Neuron (in vitro differentiated cells): ENCODE results near the gene DDX59.

Source experiments
- H2AFZ ChIP-seq: one replicate; pipeline ENCODE4 v1.6.1; 2013; ENCODE audit warnings: low read depth, mild to moderate bottlenecking, inconsistent platforms, low read length, moderate library complexity
- H3K27me3 ChIP-seq: one replicate; pipeline ENCODE4 v1.6.1; 2013; ENCODE audit warnings: low read length; ENCODE audit not compliant: insufficient read depth
- H3K36me3 ChIP-seq: one replicate; pipeline ENCODE4 v1.6.1; 2013; ENCODE audit warnings: low read length; ENCODE audit not compliant: insufficient read depth
- H3K4me1 ChIP-seq: one replicate; pipeline ENCODE4 v1.6.1; 2013; ENCODE audit warnings: low read length; ENCODE audit not compliant: insufficient read depth
- H3K4me3 ChIP-seq: 2 replicates; pipeline ENCODE4 v1.5.1; 2013; ENCODE audit warnings: mild to moderate bottlenecking, low read length, moderate library complexity
- H3K9me3 ChIP-seq: one replicate; pipeline ENCODE4 v1.6.1; 2013; ENCODE audit warnings: low read length

DDX59 gene

GRCh38 chr1:200610846-200611245, 58.9 kb downstream of the DDX59 start:
- no peak overlapping the region for H2AFZ ChIP-seq
- H3K4me1 ChIP-seq, result no peaks in the 10 kb centered on the region
- no peaks in the 10 kb centered on the region for H3K27me3 ChIP-seq
- no peaks in the 10 kb centered on the region for H3K9me3 ChIP-seq
- peaks cover 53% of the 10 kb centered on the region for H3K36me3 ChIP-seq
- no peak overlapping the region for H3K4me3 ChIP-seq

GRCh38 chr1:200602632-200603031, 67.1 kb downstream of the DDX59 start:
- no peaks in the 10 kb centered on the region for H3K4me1 ChIP-seq
- H3K9me3 ChIP-seq, result no peaks in the 10 kb centered on the region
- no peak overlapping the region for H3K4me3 ChIP-seq
- no peak overlapping the region for H2AFZ ChIP-seq
- H3K27me3 ChIP-seq, result no peaks in the 10 kb centered on the region
- H3K36me3 ChIP-seq, result peaks cover 63% of the 10 kb centered on the region
